Stimulated activated CD8-positive, alpha-beta memory T cell treated with anti-CD3 and anti-CD28 coated beads, Interleukin-12 subunit alpha, Interleukin-12 subunit beta, amount 100 ng/mL, for 4 hours (primary cell): ENCODE results near the gene ERBB2.
"Not testable (repeated sequence)": the region's sequence is repeated elsewhere in the genome, so short reads cannot be mapped to it uniquely, and the experiment has no call there.

Experiments used
- DNase-seq: peaks from one replicate; pipeline ENCODE4 v3.0.0-alpha.2; 2020; ENCODE audit warnings: low read depth

ERBB2 gene

DNA sequence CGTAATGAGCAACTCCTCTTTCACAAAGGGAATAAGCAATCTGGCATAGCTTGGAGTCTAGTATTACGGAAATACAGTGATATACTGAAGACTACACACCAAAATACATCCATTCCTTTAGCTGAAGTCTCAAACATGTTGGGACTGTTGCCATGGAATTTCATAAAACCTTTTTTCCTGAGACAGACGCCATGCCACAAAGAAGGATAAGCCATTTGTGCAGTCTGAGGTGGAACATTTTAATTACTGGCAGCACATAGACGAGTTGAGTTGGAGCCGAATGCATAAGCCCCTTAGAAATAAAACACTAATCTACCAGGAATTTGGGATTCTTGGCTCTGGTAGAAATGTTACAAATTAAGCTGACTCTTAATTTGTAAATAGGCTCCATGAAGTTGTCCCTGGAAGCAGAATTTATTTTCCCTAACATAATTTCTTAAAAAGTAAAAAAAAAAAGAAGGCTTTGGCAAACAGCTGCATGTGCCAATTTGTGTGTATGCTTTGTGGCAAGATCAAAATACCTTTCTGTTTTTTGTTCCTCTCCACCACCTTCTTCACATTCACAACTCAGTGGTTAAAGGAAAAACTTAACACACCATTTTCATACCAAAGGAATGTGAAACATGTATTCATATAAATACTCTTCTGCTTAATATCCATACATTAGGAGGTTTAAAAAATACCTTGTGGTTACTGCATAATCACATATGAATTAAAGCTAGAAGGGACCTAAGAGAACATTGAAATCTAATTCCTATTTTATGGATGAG is 63.4 kb downstream of the ERBB2 start:
- no peak for DNase-seq

DNA sequence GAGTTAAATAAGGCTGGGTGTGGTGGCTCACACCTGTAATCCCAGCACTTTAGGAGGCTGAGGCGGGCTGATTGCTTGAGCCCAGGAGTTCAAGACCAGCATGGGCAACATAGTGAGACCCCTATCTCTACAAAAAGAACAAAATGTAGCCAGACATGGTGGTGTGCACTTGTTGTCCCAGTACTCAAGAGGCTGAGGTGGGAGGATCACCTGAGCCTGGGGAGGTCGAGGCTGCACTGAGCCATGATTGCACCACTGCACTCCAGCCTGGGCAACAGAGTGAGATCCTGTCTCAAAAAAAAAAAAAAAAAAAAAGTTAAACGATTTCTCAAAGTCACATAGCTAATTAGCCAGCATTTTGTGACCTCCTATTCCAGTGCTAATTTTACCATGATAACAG is 64.3 kb downstream of the ERBB2 start:
- DNase-seq: not testable (repeated sequence)

DNA sequence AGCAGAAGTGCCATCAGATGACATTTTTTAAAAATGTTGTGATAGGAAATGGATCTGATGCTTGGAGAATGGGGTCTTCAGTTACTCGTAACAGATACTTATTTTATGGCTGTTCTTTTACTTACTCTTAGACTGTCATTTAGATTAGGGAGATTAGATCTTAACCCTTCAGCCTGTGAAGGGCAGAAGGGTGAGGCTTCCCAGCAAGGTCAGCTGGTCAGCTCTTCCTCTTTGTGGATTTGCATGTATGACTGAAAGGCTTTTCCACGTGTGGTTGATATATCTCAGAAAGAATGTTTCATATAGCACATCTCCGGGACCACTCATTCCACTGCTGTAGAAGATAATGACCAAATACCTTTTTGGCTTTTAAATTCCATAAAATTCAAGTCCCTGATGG is 65.3 kb downstream of the ERBB2 start:
- DNase-seq: no peak

DNA sequence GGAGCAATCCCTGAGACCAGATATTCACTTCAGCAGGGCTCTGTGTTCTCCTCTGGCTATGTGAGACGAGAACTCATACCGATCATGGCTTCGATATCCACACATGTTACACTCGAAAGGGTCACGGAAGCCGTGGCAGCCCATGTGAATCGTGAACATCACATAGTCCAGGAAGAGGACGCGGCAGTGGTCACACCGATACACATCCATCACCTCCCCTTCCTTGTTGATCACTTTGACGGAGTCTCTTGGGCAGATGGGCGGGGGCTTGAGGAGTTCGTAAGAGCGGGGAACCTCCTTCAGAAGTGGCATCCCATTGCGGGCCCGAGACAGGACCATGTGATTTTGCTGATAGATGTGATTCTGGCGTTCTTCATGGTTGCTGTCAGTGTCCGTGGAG is 65.9 kb downstream of the ERBB2 start:
- DNase-seq: no peak

DNA sequence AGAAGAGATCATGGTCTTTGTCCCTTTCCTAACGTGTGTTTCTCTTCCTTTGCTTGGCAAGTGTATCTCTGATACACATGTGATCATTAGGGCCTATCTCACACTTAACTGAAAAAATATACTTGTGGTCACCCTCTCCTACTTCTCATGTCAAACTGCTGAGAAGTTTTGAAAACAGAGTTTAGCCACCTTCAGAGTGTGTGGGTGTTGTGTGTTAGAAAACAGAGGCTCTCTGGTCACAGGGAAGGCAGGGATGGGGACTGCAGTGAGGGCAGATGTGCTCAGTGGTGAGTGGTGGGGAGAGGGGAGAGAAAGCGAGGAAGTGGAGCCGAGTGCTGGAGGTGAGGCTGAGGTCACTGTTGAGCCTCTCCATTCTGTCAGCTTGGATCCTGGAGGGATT is 67.3 kb downstream of the ERBB2 start:
- DNase-seq: no peak

DNA sequence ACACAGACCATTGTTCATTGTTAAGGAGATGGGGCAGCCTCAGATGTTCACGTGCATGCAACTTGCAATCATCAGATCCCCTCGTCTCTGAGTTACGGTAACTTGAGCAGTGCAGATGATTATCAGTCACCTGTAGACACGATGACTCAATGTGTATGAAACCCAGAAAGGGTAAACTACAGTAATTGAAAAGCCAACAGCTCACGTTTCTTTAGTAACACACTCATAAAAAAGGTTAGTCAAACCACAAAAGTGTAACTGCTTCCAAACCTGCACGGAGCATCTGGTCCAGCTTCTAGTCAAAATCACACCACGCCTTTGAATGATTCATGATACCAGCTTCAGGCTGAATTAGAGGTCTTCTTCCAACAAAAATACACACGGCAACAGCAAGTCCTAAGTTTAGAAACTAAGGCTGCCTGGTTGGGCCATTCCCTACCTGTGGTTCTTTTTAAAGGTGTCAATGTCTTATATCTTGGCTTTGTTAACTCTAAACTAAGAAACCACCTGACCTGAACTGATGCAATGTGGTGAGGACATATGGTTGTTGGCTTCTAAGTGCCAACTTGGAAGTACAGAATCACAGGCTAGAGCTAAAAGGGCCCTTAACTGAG is 70.2 kb downstream of the ERBB2 start:
- no peak for DNase-seq

DNA sequence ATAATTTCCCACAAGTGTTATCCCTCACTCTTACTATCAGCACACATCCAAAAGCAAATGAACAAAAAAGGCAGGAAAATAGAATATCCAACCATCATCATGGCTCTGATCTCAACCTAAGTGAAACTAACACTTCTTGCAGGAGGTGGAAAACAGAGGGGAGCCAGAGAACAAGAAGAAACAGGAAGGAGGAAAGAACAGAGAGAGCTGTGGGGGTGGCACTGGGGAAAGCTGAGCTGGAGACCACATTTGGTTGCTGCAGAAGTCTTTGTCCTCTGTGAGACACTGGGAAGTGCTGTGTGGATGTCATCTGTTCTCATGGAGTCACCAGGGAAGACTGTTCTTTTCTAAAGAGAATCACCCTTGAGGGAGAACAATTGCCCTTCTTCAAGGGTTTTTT is 72.6 kb downstream of the ERBB2 start:
- no peak for DNase-seq

DNA sequence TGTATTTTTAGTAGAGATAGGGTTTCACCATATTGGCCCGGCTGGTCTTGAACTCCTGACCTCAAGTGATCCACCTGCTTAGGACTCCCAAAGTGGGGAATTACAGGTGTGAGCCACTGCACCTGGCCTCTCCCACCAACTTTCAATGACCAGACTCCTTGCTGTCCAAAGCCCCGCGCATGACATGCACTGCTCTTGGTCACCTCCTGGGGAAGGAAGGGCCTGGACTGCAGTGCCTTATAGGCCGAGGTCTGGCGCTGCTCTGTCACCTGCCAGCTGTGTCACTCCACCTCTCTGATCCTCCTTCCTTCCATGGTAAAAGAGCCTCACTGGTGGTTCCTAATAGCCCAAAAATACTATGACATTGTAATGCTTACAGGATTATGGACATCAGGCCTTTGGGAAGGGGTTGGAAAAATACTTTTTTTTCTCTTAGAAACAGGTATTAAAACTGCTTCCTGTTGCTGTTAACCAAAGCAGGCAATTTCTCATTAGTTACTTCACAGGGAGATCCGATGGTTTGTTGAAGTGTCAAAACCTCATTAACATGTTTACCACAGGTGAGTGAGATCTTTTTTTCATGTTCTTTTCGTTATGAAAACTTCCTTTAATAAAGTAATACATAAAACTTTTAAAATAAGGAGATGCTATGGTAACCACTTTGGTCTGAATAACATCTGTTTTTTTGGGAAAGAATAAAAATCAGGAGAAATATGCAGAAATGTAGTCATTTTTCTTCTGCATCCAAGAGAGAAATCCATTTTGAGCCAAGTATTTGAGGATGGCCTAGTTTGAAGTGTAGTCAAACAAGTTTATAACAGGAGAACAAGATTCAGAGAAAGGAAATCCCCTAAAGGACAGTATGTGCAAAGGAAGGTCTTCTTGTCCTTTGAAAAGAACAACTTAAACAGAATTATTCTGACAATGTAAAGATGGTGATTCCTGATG is 73.4 kb downstream of the ERBB2 start:
- no peak for DNase-seq

DNA sequence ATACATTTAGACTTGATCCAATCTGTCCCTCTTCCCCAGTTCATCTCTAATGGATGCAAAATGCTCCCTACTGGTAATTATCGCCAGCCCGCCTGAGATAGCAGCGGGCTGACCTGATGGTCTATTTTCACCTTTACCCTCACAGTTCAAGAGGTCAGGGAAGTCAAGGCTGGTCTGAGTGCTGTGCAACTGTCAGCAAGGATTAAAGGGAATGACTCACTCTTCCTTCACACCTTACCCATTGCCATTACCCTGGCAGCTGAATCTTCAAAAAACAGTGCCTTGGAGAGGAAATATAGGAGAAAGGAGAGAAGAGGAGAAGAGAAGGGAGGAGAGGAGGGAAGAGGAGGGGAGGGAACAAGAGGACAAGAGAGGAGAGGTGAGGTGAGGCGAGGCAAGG is 74.2 kb downstream of the ERBB2 start:
- DNase-seq: no peak

DNA sequence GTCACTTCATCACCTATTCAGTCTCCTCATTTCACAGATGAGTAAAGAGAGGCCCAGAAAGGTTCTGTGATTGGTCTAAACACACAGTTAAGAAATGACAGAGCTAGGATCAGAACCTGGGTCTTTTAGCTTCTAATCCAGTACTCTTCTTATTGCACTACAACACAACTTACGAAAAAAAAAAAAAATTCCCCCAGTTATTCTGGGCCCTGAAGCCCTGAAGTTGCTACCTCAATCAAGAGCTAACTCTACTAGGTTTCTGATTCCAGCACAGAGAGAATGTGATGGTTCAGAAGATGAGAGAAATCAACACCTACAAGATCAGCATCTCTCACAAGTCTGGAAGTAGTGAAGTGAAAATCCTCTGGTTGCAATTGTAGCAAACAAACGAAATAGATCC is 75.2 kb downstream of the ERBB2 start:
- DNase-seq: no peak

DNA sequence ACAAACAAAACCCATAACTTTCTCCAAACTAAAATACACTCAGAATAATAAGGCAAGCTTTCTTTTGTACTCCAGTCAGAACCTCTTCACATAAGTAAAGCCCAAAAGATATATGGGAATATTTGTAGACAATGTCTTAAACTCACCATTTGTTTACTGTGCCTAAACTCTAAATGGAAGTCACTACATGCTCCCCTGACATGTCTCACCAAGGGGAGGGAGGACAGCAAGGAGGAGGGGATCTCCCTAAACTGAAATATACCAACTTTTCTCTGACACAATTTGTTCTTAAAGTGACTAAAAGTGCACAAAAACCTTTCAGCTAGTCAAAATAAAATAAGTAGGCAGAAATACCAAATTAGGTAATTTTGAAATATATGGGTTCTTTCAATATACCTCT is 76.4 kb downstream of the ERBB2 start:
- no peak for DNase-seq

DNA sequence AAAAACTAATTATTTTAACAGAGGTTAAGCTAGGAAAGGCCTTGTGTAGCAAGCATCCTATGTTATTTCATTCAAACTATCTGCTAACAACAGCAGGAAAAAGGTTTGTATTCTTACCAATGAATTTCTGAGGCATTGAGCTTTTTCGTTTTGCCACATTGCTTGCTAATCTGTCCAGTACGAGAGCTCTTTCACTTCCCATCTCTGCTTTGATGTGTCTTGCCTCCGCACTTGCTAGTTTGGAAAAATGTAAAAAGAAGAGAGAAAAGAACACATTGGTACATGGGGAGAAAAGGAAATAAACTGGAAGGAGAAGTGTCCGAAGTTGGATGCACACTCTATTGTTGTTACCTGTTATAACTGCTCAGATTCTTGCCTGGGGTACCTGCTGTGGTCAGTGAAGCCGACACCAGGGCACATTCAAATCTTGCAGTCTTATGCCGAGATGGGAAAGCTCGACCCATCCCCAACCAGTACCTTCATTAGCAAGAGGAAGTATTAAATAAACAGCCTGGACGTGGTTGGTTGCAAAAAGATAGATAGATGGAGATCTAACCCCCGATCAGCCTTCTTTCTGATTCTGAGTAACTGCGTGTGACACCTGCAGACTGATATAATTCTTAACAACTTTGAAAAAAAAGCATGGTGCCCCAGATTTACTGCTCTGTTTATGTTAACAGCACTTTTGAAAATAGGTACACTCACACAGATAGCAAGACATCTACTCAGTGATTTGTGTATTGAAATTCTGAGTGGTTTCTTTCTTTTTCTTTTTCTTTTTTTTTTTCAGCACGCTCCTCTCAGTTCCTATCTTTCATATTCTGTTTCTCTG is 77.9 kb downstream of the ERBB2 start:
- DNase-seq: no peak
